LHCN-M2 (cell line): Measurements from ENCODE around the gene NTNG1. TPM values are rescaled to one million over a fixed set of nuclear protein-coding genes. Genes with fewer than 3 reads are reported as not detected.
A peak's percentile ranks its signal among the peaks of the same experiment; 100 is the strongest.

Experiments used
- DNase-seq: peaks from one replicate; pipeline ENCODE4 v3.0.0-alpha.2; 2012; ENCODE audit warnings: low read depth
- total RNA-seq: library from RNA; depleted of rRNA; stranded (reverse); fragments of >200 nt; gene quantifications from 2 replicates; pipeline ENCODE4 v1.2.3, GENCODE V29; 2014; rRNA removed

The NTNG1 gene
- total RNA-seq, 1 experiment from 2014 or later, result 1.1 TPM

- DNase-seq, result no peak
Measured at GRCh38 chr1:107499139-107499744, 358.4 kb downstream of the NTNG1 start.

- DNase-seq, result no peak
Measured at GRCh38 chr1:107501081-107501605, 360.3 kb downstream of the NTNG1 start.

- no peak for DNase-seq
Measured at GRCh38 chr1:107510347-107510746, 369.5 kb downstream of the NTNG1 start.

GRCh38 chr1:107512836-107513235 lies 372.0 kb downstream of the NTNG1 start:
- DNase-seq, result no peak

- DNase-seq, result no peak
Measured at GRCh38 chr1:107514841-107515240, 374.0 kb downstream of the NTNG1 start.

- DNase-seq, result no peak
Measured at GRCh38 chr1:107515702-107516101, 374.9 kb downstream of the NTNG1 start.

GRCh38 chr1:107523061-107523460 lies 382.2 kb downstream of the NTNG1 start:
- DNase-seq, result no peak

- no peak for DNase-seq
Measured at GRCh38 chr1:107523736-107524135, 382.9 kb downstream of the NTNG1 start.

- DNase-seq, result no peak
Measured at GRCh38 chr1:107524301-107524700, 383.5 kb downstream of the NTNG1 start.

GRCh38 chr1:107525145-107525544 lies 384.3 kb downstream of the NTNG1 start:
- DNase-seq, result no peak

- DNase-seq, result no peak
Measured at GRCh38 chr1:107525961-107526360, 385.1 kb downstream of the NTNG1 start.

- no peak for DNase-seq
Measured at GRCh38 chr1:107526524-107527198, 385.8 kb downstream of the NTNG1 start.

GRCh38 chr1:107529511-107530149 lies 388.8 kb downstream of the NTNG1 start:
- DNase-seq, result peak; percentile 40

GRCh38 chr1:107530543-107530942 lies 389.7 kb downstream of the NTNG1 start:
- no peak for DNase-seq

GRCh38 chr1:107531065-107531908 lies 390.4 kb downstream of the NTNG1 start:
- DNase-seq, result no peak

GRCh38 chr1:107532318-107532717 lies 391.5 kb downstream of the NTNG1 start:
- DNase-seq, result peak; percentile 19

Other genes starting within 250 kb of the NTNG1 start
- gene PRMT6, start 84.4 kb upstream of the NTNG1 start, total RNA-seq, result 16.5 and 20.9 TPM in 2 replicates